ENCODE data around the gene SLF2. TPM values are rescaled to one million over a fixed set of nuclear protein-coding genes. Genes with fewer than 3 reads are reported as not detected.

SLF2 gene
- total RNA-seq, 1 experiment from 2014 or later = 43.0 TPM

DNA sequence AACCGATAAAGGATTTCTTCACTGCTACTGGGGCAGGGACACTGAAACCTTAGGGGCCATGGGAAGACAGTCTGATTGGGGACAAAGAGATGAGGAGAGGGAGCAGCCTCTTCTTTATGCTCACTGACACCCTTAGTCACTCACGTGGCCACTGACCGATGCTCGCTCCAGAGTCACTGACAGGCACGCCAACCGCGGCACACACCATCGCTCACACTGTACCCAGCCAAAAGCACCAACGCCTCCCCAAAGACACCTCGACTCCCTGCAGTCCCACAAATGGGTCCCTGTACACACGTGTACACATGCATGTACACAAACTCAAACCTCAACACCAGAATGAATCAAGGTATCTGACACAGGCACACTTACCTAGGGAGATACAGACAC, 35.3 kb upstream of the SLF2 start:
- intact Hi-C loops (cut with micrococcal nuclease) = loop anchor here (5.0 kb wide), 2 partner anchors 135 to 150 kb away; no protein-coding TSS in a partner anchor
- Histone ChIP-seq H3K9me3 (ENCODE audit: control insufficient read depth in 1 of 2, insufficient read depth in 1 of 2, low read depth in 1 of 2, low read length in 2 of 2) (no peaks in the 10 kb centered on the region), H3K27me3 (ENCODE audit: insufficient read depth, low read length) (no peaks in the 10 kb centered on the region), H3K4me1 (ENCODE audit: control insufficient read depth in 1 of 2, insufficient read depth in 2 of 2, low read length in 2 of 2) (peaks cover 8 to 31% of the 10 kb centered on the region in 2 experiments), H3K27ac (ENCODE audit: low read depth, low read length) (no peak overlapping the region), H3K79me2 (ENCODE audit: insufficient read depth, low read length) (no peaks in the 10 kb centered on the region), H4K20me1 (ENCODE audit: insufficient read depth) (no peaks in the 10 kb centered on the region), H2AFZ (ENCODE audit: low read depth, low read length, poor library complexity, severe bottlenecking) (peak overlapping the region; percentile 70), H3K4me3 (replicated peaks in 1 of 2; ENCODE audit: low read depth in 1 of 2, low read length in 2 of 2) (no peak overlapping the region), H3K9me2 (ENCODE audit: insufficient read depth) (no peaks in the 10 kb centered on the region), H3K9ac (ENCODE audit: low read length) (no peak overlapping the region), H3K4me2 (ENCODE audit: low read length) (no peak overlapping the region), H3K36me3 (ENCODE audit: control insufficient read depth in 1 of 2, insufficient read depth in 2 of 2, low read length in 2 of 2) (no peaks in the 10 kb centered on the region)
- ChIA-PET RAD21 (ENCODE audit: low non-redundant PET in 1 of 2, low total read pairs in 2 of 2, uncharacterized antibody in 2 of 2, unreplicated experiment in 2 of 2) (interaction anchor here (0.9 to 2.3 kb wide), 6 partner anchors 11 to 344 kb away, joined by 3 to 22 read pairs (median 6); partner anchors contain the start of gene PAX2 (in 1 of the 2)), POLR2A (interaction anchor here (1.6 to 1.8 kb wide), 2 partner anchors 308 to 342 kb away, joined by 6 to 8 read pairs; partner anchors contain the start of gene HIF1AN), CTCF (interaction anchor here (1.1 to 5.1 kb wide), 15 partner anchors 10 to 533 kb away, joined by 3 to 182 read pairs (median 13); partner anchors contain the start of gene PAX2)
- ATAC-seq (no peak), DNase-seq (ENCODE audit: low read depth, low spot score) (no peak)
- no peak for TF ChIP-seq CEBPB (IDR thresholded peaks at IDR 0.05; ENCODE audit: low read depth)
- TF ChIP-seq EZH2 (IDR thresholded peaks at IDR 0.05) = no peak
- TF ChIP-seq, protein P1, sequence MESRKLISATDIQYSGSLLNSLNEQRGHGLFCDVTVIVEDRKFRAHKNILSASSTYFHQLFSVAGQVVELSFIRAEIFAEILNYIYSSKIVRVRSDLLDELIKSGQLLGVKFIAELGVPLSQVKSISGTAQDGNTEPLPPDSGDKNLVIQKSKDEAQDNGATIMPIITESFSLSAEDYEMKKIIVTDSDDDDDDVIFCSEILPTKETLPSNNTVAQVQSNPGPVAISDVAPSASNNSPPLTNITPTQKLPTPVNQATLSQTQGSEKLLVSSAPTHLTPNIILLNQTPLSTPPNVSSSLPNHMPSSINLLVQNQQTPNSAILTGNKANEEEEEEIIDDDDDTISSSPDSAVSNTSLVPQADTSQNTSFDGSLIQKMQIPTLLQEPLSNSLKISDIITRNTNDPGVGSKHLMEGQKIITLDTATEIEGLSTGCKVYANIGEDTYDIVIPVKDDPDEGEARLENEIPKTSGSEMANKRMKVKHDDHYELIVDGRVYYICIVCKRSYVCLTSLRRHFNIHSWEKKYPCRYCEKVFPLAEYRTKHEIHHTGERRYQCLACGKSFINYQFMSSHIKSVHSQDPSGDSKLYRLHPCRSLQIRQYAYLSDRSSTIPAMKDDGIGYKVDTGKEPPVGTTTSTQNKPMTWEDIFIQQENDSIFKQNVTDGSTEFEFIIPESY (IDR thresholded peaks at IDR 0.05; ENCODE audit: extremely low read depth, insufficient replicate concordance, low read length) = no peak
- TF ChIP-seq ATF3 (IDR thresholded peaks at IDR 0.05) = no peak
- TF ChIP-seq FOSL1 (IDR thresholded peaks at IDR 0.05; ENCODE audit: low read depth) = no peak
- TF ChIP-seq YY1 (IDR thresholded peaks at IDR 0.05; ENCODE audit: extremely low read depth, insufficient replicate concordance, low read depth, low read length) = no peak
- TF ChIP-seq SRF (IDR thresholded peaks at IDR 0.05; ENCODE audit: low read depth) = no peak
- TF ChIP-seq TCF7L2 (IDR thresholded peaks at IDR 0.05; ENCODE audit: borderline replicate concordance, extremely low read depth, insufficient read depth, insufficient read length) = no peak
- no peak for TF ChIP-seq EZH2phosphoT487 (IDR thresholded peaks at IDR 0.05; ENCODE audit: borderline replicate concordance)
- TF ChIP-seq JUND (IDR thresholded peaks at IDR 0.05) = no peak
- no peak for TF ChIP-seq REST (IDR thresholded peaks at IDR 0.05; ENCODE audit: low read depth)
- TF ChIP-seq CBX3 (IDR thresholded peaks at IDR 0.05; ENCODE audit: low read depth) = no peak
- TF ChIP-seq SIN3A (IDR thresholded peaks at IDR 0.05; ENCODE audit: low read depth) = no peak
- no TSS peak for BruUV-seq (replicated peaks)

All from HCT116 (cell line).